H9 (cell line): Measurements from ENCODE around the gene STX2. TPM values are rescaled to one million over a fixed set of nuclear protein-coding genes. Genes with fewer than 3 reads are reported as not detected.

Source experiments
- DNase-seq: peaks from one replicate; pipeline ENCODE4 v3.0.0-alpha.2; 2017
- H2AFZ ChIP-seq: one replicate; pipeline ENCODE4 v1.6.1; 2013; ENCODE audit warnings: mild to moderate bottlenecking, low read length, control low read depth, moderate library complexity
- H2AK5ac ChIP-seq: 2 replicates; pipeline ENCODE4 v1.6.1; 2013; ENCODE audit warnings: low read length, control low read depth, mixed read lengths; ENCODE audit not compliant: insufficient read length
- H2BK120ac ChIP-seq: one replicate; pipeline ENCODE4 v1.6.1; 2013; ENCODE audit warnings: low read depth, mild to moderate bottlenecking, low read length, control low read depth, inconsistent platforms; ENCODE audit not compliant: poor library complexity, severe bottlenecking
- H2BK12ac ChIP-seq: 2 replicates; pipeline ENCODE4 v1.6.1; 2013; ENCODE audit warnings: low read length, control low read depth, mixed read lengths, low read depth; ENCODE audit not compliant: insufficient read length
- H2BK15ac ChIP-seq: 2 replicates; pipeline ENCODE4 v1.6.1; 2013; ENCODE audit warnings: low read depth, low read length, control low read depth
- H2BK20ac ChIP-seq: one replicate; pipeline ENCODE4 v1.6.1; 2013; ENCODE audit warnings: low read depth, mild to moderate bottlenecking, low read length, control low read depth, inconsistent platforms; ENCODE audit not compliant: poor library complexity, severe bottlenecking
- H2BK5ac ChIP-seq: 2 replicates; pipeline ENCODE4 v1.6.1; 2013; ENCODE audit warnings: low read length, control low read depth, mixed read lengths; ENCODE audit not compliant: insufficient read length
- H3K14ac ChIP-seq: 2 replicates; pipeline ENCODE4 v1.6.1; 2013; ENCODE audit warnings: low read length, control low read depth; ENCODE audit not compliant: insufficient read depth
- H3K18ac ChIP-seq: 2 replicates; pipeline ENCODE4 v1.6.1; 2013; ENCODE audit warnings: low read depth, mild to moderate bottlenecking, mixed read lengths, low read length, control low read depth; ENCODE audit not compliant: insufficient read length
- H3K23ac ChIP-seq: 2 replicates; pipeline ENCODE4 v1.6.1; 2013; ENCODE audit warnings: low read length, control low read depth, mixed read lengths, low read depth; ENCODE audit not compliant: insufficient read length
- H3K23me2 ChIP-seq: 2 replicates; pipeline ENCODE4 v1.6.1; 2013; ENCODE audit warnings: low read depth, mild to moderate bottlenecking, mixed read lengths, low read length, control low read depth; ENCODE audit not compliant: insufficient read length, poor library complexity, severe bottlenecking
- H3K27ac ChIP-seq: 2 replicates; pipeline ENCODE4 v1.5.1; 2013; ENCODE audit warnings: low read length, control low read depth, mixed read lengths, low read depth; ENCODE audit not compliant: insufficient read length
- H3K27me3 ChIP-seq: 2 replicates; pipeline ENCODE4 v1.6.1; 2013; ENCODE audit warnings: low read length, control low read depth, inconsistent platforms; ENCODE audit not compliant: insufficient read depth
- H3K4ac ChIP-seq: 2 replicates; pipeline ENCODE4 v1.6.1; 2013; ENCODE audit warnings: low read depth, mild to moderate bottlenecking, control low read depth, inconsistent platforms, low read length, moderate library complexity
- H3K4me1 ChIP-seq: 2 replicates; pipeline ENCODE4 v1.6.1; 2013; ENCODE audit warnings: low read length, control low read depth, inconsistent platforms; ENCODE audit not compliant: insufficient read depth
- H3K4me2 ChIP-seq: 2 replicates; pipeline ENCODE4 v1.6.1; 2013; ENCODE audit warnings: low read length, control low read depth, mixed read lengths; ENCODE audit not compliant: insufficient read length, insufficient read depth
- H3K56ac ChIP-seq: 2 replicates; pipeline ENCODE4 v1.6.1; 2013; ENCODE audit warnings: low read depth, mild to moderate bottlenecking, mixed read lengths, low read length, control low read depth; ENCODE audit not compliant: insufficient read length
- H3K79me1 ChIP-seq: 2 replicates; pipeline ENCODE4 v1.6.1; 2013; ENCODE audit warnings: low read depth, mild to moderate bottlenecking, moderate library complexity, low read length, control low read depth, inconsistent platforms; ENCODE audit not compliant: insufficient read depth, poor library complexity, severe bottlenecking
- H3K79me2 ChIP-seq: 2 replicates; pipeline ENCODE4 v1.6.1; 2013; ENCODE audit warnings: low read length, control low read depth, inconsistent platforms; ENCODE audit not compliant: insufficient read depth
- H3K9ac ChIP-seq: 2 replicates; pipeline ENCODE4 v1.6.1; 2013; ENCODE audit warnings: low read length, control low read depth, mixed read lengths; ENCODE audit not compliant: insufficient read length; ENCODE audit errors: extremely low read depth
- H3K9me3 ChIP-seq: one replicate; pipeline ENCODE4 v1.6.1; 2013; ENCODE audit warnings: low read depth, low read length, inconsistent platforms; ENCODE audit not compliant: control insufficient read depth
- H3T11ph ChIP-seq: one replicate; pipeline ENCODE4 v1.6.1; 2013; ENCODE audit warnings: mild to moderate bottlenecking, low read length, control low read depth, inconsistent platforms
- H4K20me1 ChIP-seq: one replicate; pipeline ENCODE4 v1.6.1; 2013; ENCODE audit not compliant: control insufficient read depth, insufficient read length, insufficient read depth
- H4K5ac ChIP-seq: 2 replicates; pipeline ENCODE4 v1.6.1; 2013; ENCODE audit warnings: low read depth, mild to moderate bottlenecking, mixed read lengths, low read length, control low read depth; ENCODE audit not compliant: insufficient read length
- H4K8ac ChIP-seq: replicated peaks from 2 replicates; pipeline ENCODE4 v1.6.1; 2013; ENCODE audit warnings: low read length, control low read depth, mixed read lengths, low read depth; ENCODE audit not compliant: insufficient read length
- H4K91ac ChIP-seq: 2 replicates; pipeline ENCODE4 v1.6.1; 2013; ENCODE audit warnings: low read depth, mild to moderate bottlenecking, moderate library complexity, mixed read lengths, low read length, control low read depth; ENCODE audit not compliant: insufficient read length
- H3K27ac Mint-ChIP-seq, 3 experiments: 2 replicates in 2 of 3; 3 replicates in 1 of 3; pipeline ENCODE4 v1.8.0; 2020 to 2021; ENCODE audit warnings: mixed read lengths in 3 of 3, mild to moderate bottlenecking in 1 of 3, moderate library complexity in 1 of 3
- H3K27me3 Mint-ChIP-seq: 2 replicates; pipeline ENCODE4 v1.8.0; 2021; ENCODE audit warnings: low read depth, mild to moderate bottlenecking, moderate library complexity, mixed read lengths
- H3K36me3 Mint-ChIP-seq, 3 experiments: 2 replicates in 2 of 3; 3 replicates in 1 of 3; pipeline ENCODE4 v1.8.0; 2020 to 2021; ENCODE audit warnings: low read depth in 3 of 3, mixed read lengths in 3 of 3; ENCODE audit not compliant: insufficient read depth in 1 of 3
- H3K4me1 Mint-ChIP-seq, 2 experiments: 2 replicates each; pipeline ENCODE4 v1.8.0; 2020; ENCODE audit warnings: mixed read lengths in 2 of 2
- H3K4me3 Mint-ChIP-seq, 2 experiments: 2 replicates in 1 of 2; 3 replicates in 1 of 2; pipeline ENCODE4 v1.8.0; 2020 to 2021; ENCODE audit warnings: mild to moderate bottlenecking in 2 of 2, mixed read lengths in 2 of 2, moderate library complexity in 1 of 2
- H3K9me3 Mint-ChIP-seq, 2 experiments: 2 replicates in 1 of 2; 3 replicates in 1 of 2; pipeline ENCODE4 v1.8.0; 2020; ENCODE audit warnings: mild to moderate bottlenecking in 2 of 2, mixed read lengths in 2 of 2, moderate library complexity in 1 of 2
- WGBS: extraction: QIAGEN DNeasy Blood & Tissue Kit; methylation state at CpG from one replicate; pipeline ENCODE4 v1.1.7; 2013; ENCODE audit warnings: missing lambda C conversion rate, low lambda C conversion rate, mixed read lengths; ENCODE audit not compliant: insufficient read length; ENCODE audit errors: extremely low coverage; 5-methylcytosine and 5-hydroxymethylcytosine counted together
- total RNA-seq: library from RNA; stranded (reverse); gene quantifications from 2 replicates; pipeline ENCODE4 v1.2.1, GENCODE V29; 2021
- TF ChIP-seq, protein P1 (sequence below): fragments of 200-600 bp; sonication (generic); conservative IDR thresholded peaks from 3 replicates; pipeline ENCODE4 v1.8.0; 2021; ENCODE audit warnings: antibody characterized with exemption, mild to moderate bottlenecking

STX2 gene
- total RNA-seq, 1 experiment from 2014 or later, result 19.4 TPM

DNA sequence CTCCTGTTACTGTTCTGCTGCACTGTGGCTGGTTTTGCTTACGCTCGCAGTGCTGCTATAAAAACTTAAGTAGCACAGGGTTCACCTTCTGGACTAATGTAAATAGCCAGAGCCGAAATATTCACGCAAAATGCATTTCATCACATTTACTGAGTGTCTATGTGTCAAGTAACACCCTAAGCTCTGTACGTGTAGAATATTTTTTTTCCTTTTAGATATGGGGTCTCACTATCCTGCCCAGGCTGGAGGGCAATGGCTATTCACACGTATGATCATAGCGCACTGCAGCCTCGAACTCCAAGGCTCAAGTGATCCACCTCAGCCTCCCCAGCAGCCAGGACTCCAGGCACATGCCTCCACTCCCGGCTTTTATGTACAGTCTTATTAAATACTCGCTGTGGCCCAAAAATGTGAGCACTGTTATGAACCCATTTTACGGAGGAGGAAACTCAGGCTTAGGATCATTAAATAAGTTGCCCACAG lies 62.2 kb downstream of the STX2 start:
- H3K9ac ChIP-seq, result no peak overlapping the region
- Mint-ChIP-seq H3K4me3 (peak overlapping the region; percentile 64 to 73; a peak in 4 of 5 replicates), H3K36me3 (peaks cover 0 to 6% (median 4%) of the 10 kb centered on the region in 3 experiments; a peak in 6 of 7 replicates), H3K9me3 (no peaks in the 10 kb centered on the region; a peak in 1 of 5 replicates), H3K4me1 (peaks cover 9 to 11% of the 10 kb centered on the region in 2 experiments), H3K27me3 (peaks cover 48% of the 10 kb centered on the region), H3K27ac (no peak overlapping the region)
- no peak overlapping the region for H2AFZ ChIP-seq
- no peak overlapping the region for H2BK12ac ChIP-seq
- H3K56ac ChIP-seq, result no peak overlapping the region
- no peak overlapping the region for H3K23ac ChIP-seq
- no peaks in the 10 kb centered on the region for H3K4me1 ChIP-seq
- no peaks in the 10 kb centered on the region for H3K9me3 ChIP-seq
- peak overlapping the region; percentile 34 for H3K4me2 ChIP-seq
- no peak overlapping the region for H2BK15ac ChIP-seq
- no peaks in the 10 kb centered on the region for H3K79me2 ChIP-seq
- H4K5ac ChIP-seq, result no peak overlapping the region
- no peak overlapping the region for H3T11ph ChIP-seq
- no peak for DNase-seq
- H2BK120ac ChIP-seq, result no peak overlapping the region
- TF ChIP-seq, protein P1, sequence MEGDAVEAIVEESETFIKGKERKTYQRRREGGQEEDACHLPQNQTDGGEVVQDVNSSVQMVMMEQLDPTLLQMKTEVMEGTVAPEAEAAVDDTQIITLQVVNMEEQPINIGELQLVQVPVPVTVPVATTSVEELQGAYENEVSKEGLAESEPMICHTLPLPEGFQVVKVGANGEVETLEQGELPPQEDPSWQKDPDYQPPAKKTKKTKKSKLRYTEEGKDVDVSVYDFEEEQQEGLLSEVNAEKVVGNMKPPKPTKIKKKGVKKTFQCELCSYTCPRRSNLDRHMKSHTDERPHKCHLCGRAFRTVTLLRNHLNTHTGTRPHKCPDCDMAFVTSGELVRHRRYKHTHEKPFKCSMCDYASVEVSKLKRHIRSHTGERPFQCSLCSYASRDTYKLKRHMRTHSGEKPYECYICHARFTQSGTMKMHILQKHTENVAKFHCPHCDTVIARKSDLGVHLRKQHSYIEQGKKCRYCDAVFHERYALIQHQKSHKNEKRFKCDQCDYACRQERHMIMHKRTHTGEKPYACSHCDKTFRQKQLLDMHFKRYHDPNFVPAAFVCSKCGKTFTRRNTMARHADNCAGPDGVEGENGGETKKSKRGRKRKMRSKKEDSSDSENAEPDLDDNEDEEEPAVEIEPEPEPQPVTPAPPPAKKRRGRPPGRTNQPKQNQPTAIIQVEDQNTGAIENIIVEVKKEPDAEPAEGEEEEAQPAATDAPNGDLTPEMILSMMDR, result no peak
- peaks cover 9% of the 10 kb centered on the region for H3K23me2 ChIP-seq
- no peaks in the 10 kb centered on the region for H3K79me1 ChIP-seq
- H3K4ac ChIP-seq, result no peak overlapping the region
- WGBS, result no CpG with 5 or more reads among the region's 11 CpGs
- no peak overlapping the region for H2BK5ac ChIP-seq
- no peak overlapping the region for H4K8ac ChIP-seq
- no peak overlapping the region for H2AK5ac ChIP-seq
- H2BK20ac ChIP-seq, result no peak overlapping the region
- H3K27me3 ChIP-seq, result no peaks in the 10 kb centered on the region
- H4K91ac ChIP-seq, result no peak overlapping the region
- H3K14ac ChIP-seq, result no peak overlapping the region
- no peak overlapping the region for H3K18ac ChIP-seq
- no peak overlapping the region for H3K27ac ChIP-seq
- no peaks in the 10 kb centered on the region for H4K20me1 ChIP-seq
